Sigmoid colon (tissue), 4 donors: ENCODE results near the gene CDH15.

Source experiments
- EP300 ChIP-seq, 4 donors: sonication (generic); formaldehyde crosslinking; IDR thresholded peaks; one replicate each; pipeline ENCODE4 v1.6.1; 2017; ENCODE audit warnings: antibody characterized with exemption in 4 of 4
- POLR2A ChIP-seq, 2 donors: fragments of 450-650 bp; IDR thresholded peaks; one replicate each; pipeline ENCODE4 v1.6.1; 2016; ENCODE audit warnings: antibody characterized with exemption in 2 of 2, mild to moderate bottlenecking in 2 of 2, moderate library complexity in 2 of 2
- TF ChIP-seq, protein P1 (sequence below), 4 experiments: fragments of 450-650 bp in 3 of 4; fragments of 200-600 bp in 1 of 4; IDR thresholded peaks; one replicate each; pipeline ENCODE4 v1.5.1; 2016 to 2019; ENCODE audit warnings: antibody characterized with exemption in 4 of 4, mild to moderate bottlenecking in 3 of 4, moderate library complexity in 2 of 4

DNA sequence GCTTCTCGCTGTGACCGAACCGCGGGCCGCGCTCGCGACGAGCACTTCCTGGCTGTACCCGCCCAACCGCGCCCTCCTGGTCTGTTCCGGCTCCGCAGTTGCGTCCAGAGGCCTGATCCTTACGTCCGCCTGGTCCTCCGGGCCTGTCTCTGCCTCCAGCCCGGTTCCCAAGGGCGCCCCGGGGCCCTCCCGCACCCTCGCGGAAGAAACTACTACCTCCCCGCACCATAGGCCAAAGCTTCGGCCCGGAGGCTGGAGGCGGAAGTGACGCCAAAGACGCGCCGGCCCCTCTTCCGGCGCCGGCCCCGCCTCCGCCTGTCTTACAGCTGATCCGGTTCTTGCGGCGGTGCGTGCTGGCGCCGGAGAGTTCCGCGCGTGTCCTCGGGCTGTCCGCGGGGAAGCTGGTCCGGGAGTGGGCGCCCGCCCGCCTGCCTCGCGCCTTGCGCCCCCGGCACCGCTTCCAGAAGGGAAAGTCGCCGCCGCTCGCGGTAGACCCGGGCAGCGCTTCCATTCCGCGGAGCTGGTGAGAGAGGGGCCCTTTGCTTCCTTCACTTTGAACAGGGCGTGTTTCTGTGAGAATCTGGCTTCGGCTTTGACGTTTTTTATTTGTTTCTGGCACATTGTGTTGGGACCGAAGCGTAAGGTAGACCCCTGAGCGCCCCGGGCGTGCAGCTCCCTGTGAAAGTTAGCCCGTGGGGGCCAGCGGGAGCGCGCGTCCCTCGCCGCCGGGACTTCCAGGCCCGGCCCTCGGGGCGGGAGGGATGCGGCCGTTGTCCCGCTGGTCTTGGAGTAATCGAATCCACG lies 46.0 kb downstream of the CDH15 start, which contains the start of gene ZNF778:
- TF ChIP-seq, protein P1, sequence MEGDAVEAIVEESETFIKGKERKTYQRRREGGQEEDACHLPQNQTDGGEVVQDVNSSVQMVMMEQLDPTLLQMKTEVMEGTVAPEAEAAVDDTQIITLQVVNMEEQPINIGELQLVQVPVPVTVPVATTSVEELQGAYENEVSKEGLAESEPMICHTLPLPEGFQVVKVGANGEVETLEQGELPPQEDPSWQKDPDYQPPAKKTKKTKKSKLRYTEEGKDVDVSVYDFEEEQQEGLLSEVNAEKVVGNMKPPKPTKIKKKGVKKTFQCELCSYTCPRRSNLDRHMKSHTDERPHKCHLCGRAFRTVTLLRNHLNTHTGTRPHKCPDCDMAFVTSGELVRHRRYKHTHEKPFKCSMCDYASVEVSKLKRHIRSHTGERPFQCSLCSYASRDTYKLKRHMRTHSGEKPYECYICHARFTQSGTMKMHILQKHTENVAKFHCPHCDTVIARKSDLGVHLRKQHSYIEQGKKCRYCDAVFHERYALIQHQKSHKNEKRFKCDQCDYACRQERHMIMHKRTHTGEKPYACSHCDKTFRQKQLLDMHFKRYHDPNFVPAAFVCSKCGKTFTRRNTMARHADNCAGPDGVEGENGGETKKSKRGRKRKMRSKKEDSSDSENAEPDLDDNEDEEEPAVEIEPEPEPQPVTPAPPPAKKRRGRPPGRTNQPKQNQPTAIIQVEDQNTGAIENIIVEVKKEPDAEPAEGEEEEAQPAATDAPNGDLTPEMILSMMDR (IDR thresholded peaks at IDR 0.05): no peak
- TF ChIP-seq POLR2A (IDR thresholded peaks at IDR 0.05): peak; percentile 32 to 66
- TF ChIP-seq EP300 (IDR thresholded peaks at IDR 0.05): no peak
